Measurements from ENCODE around the gene YAP1. TPM values are rescaled to one million over a fixed set of nuclear protein-coding genes. Genes with fewer than 3 reads are reported as not detected.
A peak's percentile ranks its signal among the peaks of the same experiment; 100 is the strongest.

The YAP1 gene
- total RNA-seq, 4 donors from 2014 or later: 168 to 230 (median 194) TPM

GRCh38 chr11:102097186-102097585, 13.1 kb upstream of the YAP1 start:
- no peak for TF ChIP-seq POLR2A (IDR thresholded peaks at IDR 0.05)
- TF ChIP-seq CTCF (IDR thresholded peaks at IDR 0.05): no peak
- intact Hi-C loops (cut with DNase I; ENCODE audit: low total_unique reads): no loop called here
- no peak for DNase-seq
- no peaks in the 10 kb centered on the region for H3K27me3 ChIP-seq
- no peaks in the 10 kb centered on the region for H3K4me1 ChIP-seq
- no peak overlapping the region for H3K4me3 ChIP-seq
- H3K9me3 ChIP-seq: no peaks in the 10 kb centered on the region
- no peaks in the 10 kb centered on the region for H3K36me3 ChIP-seq
- H3K27ac ChIP-seq: no peak overlapping the region

- DNase-seq: no peak
- Histone ChIP-seq H3K36me3 (no peaks in the 10 kb centered on the region), H3K27me3 (no peaks in the 10 kb centered on the region), H3K9me3 (no peaks in the 10 kb centered on the region), H3K27ac (no peak overlapping the region), H3K4me1 (no peaks in the 10 kb centered on the region), H3K4me3 (no peak overlapping the region)
- TF ChIP-seq POLR2A (IDR thresholded peaks at IDR 0.05) (no peak), CTCF (IDR thresholded peaks at IDR 0.05) (no peak)
- intact Hi-C loops (cut with DNase I; ENCODE audit: low total_unique reads): no loop called here
Observed at GRCh38 chr11:102099755-102100154, 10.5 kb upstream of the YAP1 start.

GRCh38 chr11:102108734-102109440, 1.4 kb upstream of the YAP1 start:
- H3K27ac ChIP-seq: peak overlapping the region; percentile 98 to 99
- H3K36me3 ChIP-seq: no peaks in the 10 kb centered on the region
- no peaks in the 10 kb centered on the region for H3K9me3 ChIP-seq
- DNase-seq: no peak
- H3K4me1 ChIP-seq: no peaks in the 10 kb centered on the region
- H3K27me3 ChIP-seq: no peaks in the 10 kb centered on the region
- no peak for TF ChIP-seq POLR2A (IDR thresholded peaks at IDR 0.05)
- TF ChIP-seq CTCF (IDR thresholded peaks at IDR 0.05): no peak
- intact Hi-C loops (cut with DNase I; ENCODE audit: low total_unique reads): no loop called here
- no peak overlapping the region for H3K4me3 ChIP-seq

GRCh38 chr11:102110761-102111010, 439 bp downstream of the YAP1 start:
- no peak for DNase-seq
- H3K4me1 ChIP-seq: peaks cover 0 to 3% of the 10 kb centered on the region in 2 donors
- no peaks in the 10 kb centered on the region for H3K27me3 ChIP-seq
- H3K27ac ChIP-seq: peak overlapping the region; percentile 98 to 99
- H3K9me3 ChIP-seq: no peaks in the 10 kb centered on the region
- intact Hi-C loops (cut with DNase I; ENCODE audit: low total_unique reads): no loop called here
- peak overlapping the region; percentile 80 to 92 for H3K4me3 ChIP-seq
- H3K36me3 ChIP-seq: no peaks in the 10 kb centered on the region
- TF ChIP-seq CTCF (IDR thresholded peaks at IDR 0.05): no peak
- no peak for TF ChIP-seq POLR2A (IDR thresholded peaks at IDR 0.05)

- Histone ChIP-seq H3K4me3 (peak overlapping the region; percentile 80 to 92), H3K27ac (peak overlapping the region; percentile 98 to 99), H3K9me3 (no peaks in the 10 kb centered on the region), H3K36me3 (no peaks in the 10 kb centered on the region), H3K27me3 (no peaks in the 10 kb centered on the region), H3K4me1 (peaks cover 0 to 3% of the 10 kb centered on the region in 2 donors)
- DNase-seq: peak; percentile 81 to 87
- peak in 1 of 2 donors; percentile 11 for TF ChIP-seq POLR2A (IDR thresholded peaks at IDR 0.05)
- peak in 2 of 4 experiments; percentile 12 to 26 for TF ChIP-seq CTCF (IDR thresholded peaks at IDR 0.05)
- intact Hi-C loops (cut with DNase I; ENCODE audit: low total_unique reads): no loop called here
Observed at GRCh38 chr11:102111011-102111786, 952 bp downstream of the YAP1 start.

All from uterus (tissue), 4 donors.